GM10248 (cell line): ENCODE measurements around the gene SETBP1.

Experiments
- CTCF ChIA-PET: fragments of 300-600 bp; sonication (Branson Sonifier 250); formaldehyde crosslinking; extraction: SDS; loops from one replicate; lab custom pipeline; 2021; ENCODE audit warnings: antibody characterized with exemption; lab: Yijun Ruan, JAX
- POLR2A ChIA-PET: fragments of 350-650 bp; sonication (Branson Sonifier 250); formaldehyde crosslinking; extraction: SDS; loops from one replicate; lab custom pipeline; 2020; ENCODE audit warnings: antibody characterized with exemption; lab: Yijun Ruan, JAX
- DNase-seq: peaks from one replicate; pipeline ENCODE4 v3.0.0; 2012; ENCODE audit errors: extremely low spot score
- CTCF ChIP-seq: IDR thresholded peaks from 2 replicates; pipeline ENCODE4 v1.5.1; 2012; ENCODE audit warnings: mild to moderate bottlenecking, low read depth; ENCODE audit errors: extremely low read depth, missing control alignments, control extremely low read depth

The SETBP1 gene

GRCh38 chr18:44896846-44897245 is 216.2 kb downstream of the SETBP1 start:
- POLR2A ChIA-PET = no interaction called here
- no peak for DNase-seq
- CTCF ChIA-PET = interaction anchor here (1.6 kb wide), 2 partner anchors 9 to 308 kb away, joined by 3 read pairs; no protein-coding TSS in a partner anchor
- TF ChIP-seq CTCF = no peak

- TF ChIP-seq CTCF = no peak
- ChIA-PET CTCF (interaction anchor here (1.0 to 1.6 kb wide), 2 partner anchors 19 to 307 kb away, joined by 3 read pairs; no protein-coding TSS in a partner anchor), POLR2A (no interaction called here)
- no peak for DNase-seq
These were observed 216.7 kb downstream of the SETBP1 start for GRCh38 chr18:44897411-44897810.

- CTCF ChIA-PET = interaction anchor here (1.0 to 3.8 kb wide), 3 partner anchors 19 to 315 kb away, joined by 3 to 9 read pairs (median 3); no protein-coding TSS in a partner anchor
- POLR2A ChIA-PET = no interaction called here
- TF ChIP-seq CTCF = no peak
- DNase-seq = no peak
These were observed 217.1 kb downstream of the SETBP1 start for GRCh38 chr18:44897816-44898215.

GRCh38 chr18:44898498-44898897 is 217.8 kb downstream of the SETBP1 start:
- CTCF ChIA-PET = interaction anchor here (3.8 kb wide), 1 partner anchor 315 kb away, joined by 9 read pairs; no protein-coding TSS in a partner anchor
- POLR2A ChIA-PET = no interaction called here
- no peak for TF ChIP-seq CTCF
- DNase-seq = no peak

GRCh38 chr18:44899832-44900231 is 219.1 kb downstream of the SETBP1 start:
- ChIA-PET CTCF (interaction anchor here (1.0 to 3.8 kb wide), 6 partner anchors 10 to 313 kb away, joined by 3 to 9 read pairs (median 4); no protein-coding TSS in a partner anchor), POLR2A (no interaction called here)
- no peak for DNase-seq
- peak; percentile 6 for TF ChIP-seq CTCF

GRCh38 chr18:44900627-44901026 is 219.9 kb downstream of the SETBP1 start:
- no peak for DNase-seq
- CTCF ChIA-PET = interaction anchor here (0.8 to 3.8 kb wide), 9 partner anchors 9 to 312 kb away, joined by 3 to 9 read pairs (median 4); no protein-coding TSS in a partner anchor
- POLR2A ChIA-PET = no interaction called here
- no peak for TF ChIP-seq CTCF
